ENCODE results near the gene ITLN1.

The ITLN1 gene

GRCh38 chr1:160853754-160854153, 31.2 kb downstream of the ITLN1 start:
- FAIRE-seq, result no peak
- no peak for DNase-seq (ENCODE audit: insufficient read length, low spot score)
- no peak for TF ChIP-seq POLR2A (IDR thresholded peaks at IDR 0.05; ENCODE audit: low read depth, low read length)

DNA sequence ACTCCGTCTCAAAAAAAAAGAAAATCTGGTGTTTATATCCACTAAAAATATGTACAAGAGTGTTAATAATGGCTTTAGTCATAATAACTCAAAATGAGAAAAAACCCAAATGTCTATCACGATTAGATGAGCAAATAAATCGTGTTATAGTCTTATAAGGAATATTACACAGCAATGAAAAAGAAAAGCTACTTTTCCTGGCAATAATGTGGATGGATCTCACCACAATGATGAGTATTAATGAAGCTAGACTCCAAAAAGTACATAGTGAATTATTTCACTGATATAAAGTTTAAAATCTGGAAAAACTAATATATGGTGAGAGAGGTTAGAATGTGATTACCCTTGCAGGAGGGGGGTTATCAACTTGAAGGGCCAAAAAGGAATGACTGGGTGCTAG, 32.0 kb downstream of the ITLN1 start:
- no peak for DNase-seq (ENCODE audit: insufficient read length, low spot score)
- FAIRE-seq, result no peak

DNA sequence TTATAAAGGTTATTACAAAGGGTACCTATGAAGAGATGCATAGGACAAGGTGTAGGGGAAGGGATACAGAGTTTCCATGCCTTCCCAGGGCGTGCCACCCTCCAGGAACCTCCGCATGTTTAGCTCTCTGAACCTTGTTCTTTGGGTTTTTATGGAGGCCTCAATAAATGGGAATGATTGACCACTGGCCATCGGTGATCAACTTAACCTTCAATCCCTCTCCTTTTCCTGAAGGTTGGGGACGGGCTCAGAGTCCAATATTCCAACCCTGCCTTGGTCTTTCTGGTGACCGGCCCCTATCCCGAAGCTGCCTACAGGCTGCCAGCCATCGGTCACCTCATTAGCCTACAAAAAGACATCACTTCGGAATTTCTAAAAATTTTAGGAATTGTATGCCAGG, 34.0 kb downstream of the ITLN1 start:
- FAIRE-seq, result no peak
- TF ChIP-seq POLR2A (IDR thresholded peaks at IDR 0.05; ENCODE audit: low read depth, low read length), result no peak
- no peak for DNase-seq (ENCODE audit: insufficient read length, low spot score)

More for the DNA sequence above, 32.0 kb downstream of the ITLN1 start:
- no peak for TF ChIP-seq POLR2A (IDR thresholded peaks at IDR 0.05; ENCODE audit: low read depth, low read length)

- TF ChIP-seq POLR2A (IDR thresholded peaks at IDR 0.05; ENCODE audit: low read depth, low read length), result no peak
- DNase-seq (ENCODE audit: insufficient read length, low spot score), result no peak
- no peak for FAIRE-seq
Measured at GRCh38 chr1:160850541-160850940, 34.4 kb downstream of the ITLN1 start.

DNA sequence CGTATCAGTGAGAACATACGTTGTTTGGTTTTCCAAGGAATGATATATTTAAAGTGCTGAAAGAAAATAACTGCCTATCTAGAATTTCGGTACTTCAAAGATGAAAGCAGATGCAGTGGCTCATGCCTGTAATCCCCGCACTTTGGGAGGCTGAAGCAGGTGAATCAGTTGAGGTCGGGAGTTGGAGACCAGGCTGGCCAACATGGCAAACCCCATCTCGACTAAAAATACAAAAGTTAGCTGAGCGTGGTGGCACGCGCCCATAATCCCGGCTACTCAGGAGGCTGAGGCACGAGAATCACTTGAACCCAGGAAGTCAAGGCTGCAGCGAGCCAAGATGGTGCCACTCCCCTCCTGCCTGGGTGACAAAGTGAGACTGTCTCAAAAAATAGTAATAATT, 38.7 kb downstream of the ITLN1 start:
- FAIRE-seq (no peak), DNase-seq (ENCODE audit: insufficient read length, low spot score) (no peak)
- TF ChIP-seq POLR2A (IDR thresholded peaks at IDR 0.05; ENCODE audit: low read depth, low read length), result no peak

- TF ChIP-seq POLR2A (IDR thresholded peaks at IDR 0.05; ENCODE audit: low read depth, low read length), result no peak
- FAIRE-seq (no peak), DNase-seq (ENCODE audit: insufficient read length, low spot score) (no peak)
Measured at GRCh38 chr1:160844447-160845232, 40.3 kb downstream of the ITLN1 start.

DNA sequence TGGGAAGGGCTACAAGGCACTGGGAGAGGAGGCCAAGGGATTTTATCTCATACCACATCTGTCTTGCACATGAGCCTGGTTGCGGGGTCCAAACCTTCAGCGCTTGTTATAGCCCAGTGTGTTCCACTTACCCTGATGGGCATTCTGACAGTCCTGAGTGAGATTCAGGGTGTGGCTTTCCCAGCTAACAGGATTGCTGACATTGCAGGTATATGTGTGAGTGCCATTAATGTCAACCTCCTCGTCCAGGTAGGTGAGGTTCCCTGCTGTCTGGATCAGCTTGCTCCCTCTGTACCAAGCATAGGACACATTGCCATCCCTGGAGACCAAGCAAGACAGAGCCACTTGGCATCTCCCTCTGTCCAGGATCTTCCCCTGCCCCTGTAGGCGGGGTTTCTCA, 43.9 kb downstream of the ITLN1 start:
- FAIRE-seq (no peak), DNase-seq (ENCODE audit: insufficient read length, low spot score) (no peak)
- TF ChIP-seq POLR2A (IDR thresholded peaks at IDR 0.05; ENCODE audit: low read depth, low read length), result no peak

DNA sequence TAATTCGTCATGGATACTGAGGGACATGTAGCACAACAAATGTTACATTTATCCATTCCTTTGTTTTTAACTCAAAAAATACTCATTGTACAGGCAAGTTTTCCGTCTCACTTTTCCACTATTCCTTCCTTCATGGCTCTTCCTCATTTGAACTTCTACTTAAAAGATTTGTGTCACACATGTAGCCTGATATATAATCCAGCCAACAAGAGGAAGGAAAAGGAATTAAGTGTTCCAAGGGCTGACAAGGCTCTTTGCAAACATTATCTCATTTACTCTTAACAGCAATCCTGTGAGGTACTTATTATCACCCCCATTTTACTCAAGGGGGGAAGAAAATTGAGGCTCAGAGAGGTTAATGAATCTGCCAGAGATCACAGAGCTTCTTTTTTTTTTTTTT, 45.2 kb downstream of the ITLN1 start:
- TF ChIP-seq POLR2A (IDR thresholded peaks at IDR 0.05; ENCODE audit: low read depth, low read length), result no peak
- no peak for DNase-seq (ENCODE audit: insufficient read length, low spot score)
- no peak for FAIRE-seq

DNA sequence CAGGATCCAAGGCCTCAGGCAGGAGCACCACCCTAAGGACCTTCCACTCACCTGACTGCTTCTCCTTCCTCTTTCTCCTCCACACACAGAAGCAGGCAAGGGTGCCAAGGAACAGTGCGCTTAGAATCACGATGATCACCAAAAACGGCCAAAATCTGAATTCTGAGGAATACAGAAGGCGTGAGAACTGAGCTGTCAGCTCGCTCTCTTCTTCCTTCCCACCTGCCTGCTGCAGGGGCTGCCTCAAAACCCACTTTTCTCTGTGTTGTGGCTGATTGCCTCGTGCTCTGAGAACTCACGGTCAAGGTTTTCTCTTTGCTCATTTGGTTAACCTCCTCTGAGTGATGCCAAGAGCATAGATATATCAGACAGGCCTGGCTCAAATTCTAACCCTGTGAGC, 46.1 kb downstream of the ITLN1 start:
- TF ChIP-seq POLR2A (IDR thresholded peaks at IDR 0.05; ENCODE audit: low read depth, low read length), result no peak
- FAIRE-seq, result no peak
- no peak for DNase-seq (ENCODE audit: insufficient read length, low spot score)

GRCh38 chr1:160837558-160838205, 47.3 kb downstream of the ITLN1 start:
- TF ChIP-seq POLR2A (IDR thresholded peaks at IDR 0.05; ENCODE audit: low read depth, low read length), result no peak
- no peak for FAIRE-seq
- DNase-seq (ENCODE audit: insufficient read length, low spot score), result no peak

- no peak for DNase-seq (ENCODE audit: insufficient read length, low spot score)
- FAIRE-seq, result no peak
- no peak for TF ChIP-seq POLR2A (IDR thresholded peaks at IDR 0.05; ENCODE audit: low read depth, low read length)
Measured at GRCh38 chr1:160836981-160837557, 47.9 kb downstream of the ITLN1 start.

- TF ChIP-seq POLR2A (IDR thresholded peaks at IDR 0.05; ENCODE audit: low read depth, low read length), result no peak
- DNase-seq (ENCODE audit: insufficient read length, low spot score) (no peak), FAIRE-seq (no peak)
Measured at GRCh38 chr1:160836561-160836960, 48.4 kb downstream of the ITLN1 start.

- no peak for FAIRE-seq
- TF ChIP-seq POLR2A (IDR thresholded peaks at IDR 0.05; ENCODE audit: low read depth, low read length), result no peak
Measured at GRCh38 chr1:160835751-160836150, 49.2 kb downstream of the ITLN1 start.

DNA sequence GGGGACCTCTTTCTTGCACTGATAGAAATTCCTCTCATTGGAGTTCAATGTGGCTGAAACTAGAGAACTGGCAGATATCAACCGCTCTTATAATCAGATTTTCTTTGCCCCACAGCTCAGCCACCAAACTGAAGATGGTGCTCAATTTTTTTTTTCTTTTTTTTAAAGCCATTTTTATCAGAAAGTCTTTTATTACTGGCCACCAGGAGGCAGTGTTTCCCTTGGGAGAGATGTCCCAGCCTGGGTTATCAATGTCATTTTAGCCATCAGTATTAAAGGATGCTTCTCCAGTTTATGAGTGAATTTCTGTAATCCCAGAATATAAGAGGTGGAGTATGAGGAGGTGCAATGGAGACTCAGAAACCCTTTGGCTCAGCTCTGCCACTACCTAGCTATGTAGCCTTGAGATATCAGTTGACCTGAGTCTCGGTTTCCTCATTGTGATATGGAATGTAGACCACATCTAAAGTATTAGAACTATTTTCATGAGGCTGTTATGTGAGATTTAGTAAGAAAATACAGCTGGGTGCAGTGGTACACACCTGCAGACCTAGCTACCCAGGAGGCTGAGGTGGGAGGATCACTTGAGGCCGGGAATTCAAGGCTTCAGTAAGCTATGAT, 49.9 kb downstream of the ITLN1 start:
- DNase-seq (ENCODE audit: insufficient read length, low spot score) (no peak), FAIRE-seq (no peak)

More at GRCh38 chr1:160835751-160836150, 49.2 kb downstream of the ITLN1 start:
- no peak for DNase-seq (ENCODE audit: insufficient read length, low spot score)

More for the DNA sequence above, 49.9 kb downstream of the ITLN1 start:
- no peak for TF ChIP-seq POLR2A (IDR thresholded peaks at IDR 0.05; ENCODE audit: low read depth, low read length)
